Mesothelial cell of epicardium (in vitro differentiated cells): ENCODE measurements around the gene ZNF26. TPM values are rescaled to one million over a fixed set of nuclear protein-coding genes. Genes with fewer than 3 reads are reported as not detected.

Experiments
- DNase-seq, 2 experiments: peaks; one replicate each; pipeline ENCODE4 v3.0.0; 2021; ENCODE audit warnings: low spot score in 2 of 2; ENCODE audit not compliant: unreplicated experiment in 2 of 2
- H3K27ac Mint-ChIP-seq: 2 replicates; pipeline ENCODE4 v1.8.0; 2021; ENCODE audit warnings: mixed read lengths
- H3K27me3 Mint-ChIP-seq: 2 replicates; pipeline ENCODE4 v1.8.0; 2021; ENCODE audit warnings: low read depth, mixed read lengths
- H3K36me3 Mint-ChIP-seq: 2 replicates; pipeline ENCODE4 v1.8.0; 2021; ENCODE audit warnings: mixed read lengths
- H3K4me1 Mint-ChIP-seq: 2 replicates; pipeline ENCODE4 v1.8.0; 2021; ENCODE audit warnings: mixed read lengths
- H3K4me3 Mint-ChIP-seq: 2 replicates; pipeline ENCODE4 v1.8.0; 2021; ENCODE audit warnings: mild to moderate bottlenecking, moderate library complexity, mixed read lengths
- H3K9me3 Mint-ChIP-seq: 2 replicates; pipeline ENCODE4 v1.8.0; 2021; ENCODE audit warnings: mixed read lengths
- total RNA-seq: library from RNA; stranded (reverse); gene quantifications from 3 replicates; pipeline ENCODE4 v1.2.1, GENCODE V29; 2021
- TF ChIP-seq, protein P1 (sequence below): fragments of 200-600 bp; sonication (generic); IDR thresholded peaks from one replicate; pipeline ENCODE4 v1.5.0; 2021; ENCODE audit warnings: antibody characterized with exemption; ENCODE audit not compliant: unreplicated experiment

The ZNF26 gene
- total RNA-seq, 1 donor from 2014 or later: 21.0 TPM

- peaks cover 51% of the 10 kb centered on the region for H3K9me3 Mint-ChIP-seq
- no peak for DNase-seq
- H3K4me3 Mint-ChIP-seq: no peak overlapping the region
- no peak overlapping the region for H3K27ac Mint-ChIP-seq
- TF ChIP-seq, protein P1, sequence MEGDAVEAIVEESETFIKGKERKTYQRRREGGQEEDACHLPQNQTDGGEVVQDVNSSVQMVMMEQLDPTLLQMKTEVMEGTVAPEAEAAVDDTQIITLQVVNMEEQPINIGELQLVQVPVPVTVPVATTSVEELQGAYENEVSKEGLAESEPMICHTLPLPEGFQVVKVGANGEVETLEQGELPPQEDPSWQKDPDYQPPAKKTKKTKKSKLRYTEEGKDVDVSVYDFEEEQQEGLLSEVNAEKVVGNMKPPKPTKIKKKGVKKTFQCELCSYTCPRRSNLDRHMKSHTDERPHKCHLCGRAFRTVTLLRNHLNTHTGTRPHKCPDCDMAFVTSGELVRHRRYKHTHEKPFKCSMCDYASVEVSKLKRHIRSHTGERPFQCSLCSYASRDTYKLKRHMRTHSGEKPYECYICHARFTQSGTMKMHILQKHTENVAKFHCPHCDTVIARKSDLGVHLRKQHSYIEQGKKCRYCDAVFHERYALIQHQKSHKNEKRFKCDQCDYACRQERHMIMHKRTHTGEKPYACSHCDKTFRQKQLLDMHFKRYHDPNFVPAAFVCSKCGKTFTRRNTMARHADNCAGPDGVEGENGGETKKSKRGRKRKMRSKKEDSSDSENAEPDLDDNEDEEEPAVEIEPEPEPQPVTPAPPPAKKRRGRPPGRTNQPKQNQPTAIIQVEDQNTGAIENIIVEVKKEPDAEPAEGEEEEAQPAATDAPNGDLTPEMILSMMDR: no peak
- H3K4me1 Mint-ChIP-seq: no peaks in the 10 kb centered on the region
- peaks cover 21% of the 10 kb centered on the region for H3K36me3 Mint-ChIP-seq
- H3K27me3 Mint-ChIP-seq: no peaks in the 10 kb centered on the region
Observed at GRCh38 chr12:133073836-133074235, 87.7 kb downstream of the ZNF26 start.

Other genes starting within 250 kb of the ZNF26 start
- 89.8 to 98.9 TPM (median 93.8 TPM) in 3 replicates for gene ANKLE2, start 224.5 kb upstream of the ZNF26 start, total RNA-seq
- 62.0 to 63.8 TPM (median 62.2 TPM) in 3 replicates for gene GOLGA3, start 157.5 kb upstream of the ZNF26 start, total RNA-seq
- gene CHFR, start 98.8 kb upstream of the ZNF26 start, total RNA-seq: 41.3 to 52.9 TPM (median 47.7 TPM) in 3 replicates
- gene ZNF605, start 30.1 kb upstream of the ZNF26 start, total RNA-seq: 31.3 to 33.5 TPM (median 31.3 TPM) in 3 replicates
- 95.9 to 101 TPM (median 96.1 TPM) in 3 replicates for gene ZNF84, start 51.1 kb downstream of the ZNF26 start, total RNA-seq
- gene ZNF140, start 94.6 kb downstream of the ZNF26 start, total RNA-seq: 26.5 to 29.2 TPM (median 29.1 TPM) in 3 replicates
- 5.6 to 6.2 TPM (median 5.8 TPM) in 3 replicates for gene ZNF891, start 143.9 kb downstream of the ZNF26 start, total RNA-seq
- 26.0 to 30.6 TPM (median 27.6 TPM) in 3 replicates for gene ZNF10, start 144.3 kb downstream of the ZNF26 start, total RNA-seq
- gene ZNF268, start 195.1 kb downstream of the ZNF26 start, total RNA-seq: 30.3 to 34.9 TPM (median 33.7 TPM) in 3 replicates
- gene ANHX, start 249.5 kb downstream of the ZNF26 start, total RNA-seq: not detected in 3 replicates